HCEC 1CT (cell line): ENCODE data around the gene MARCO.
"Not testable (repeated sequence)": the region's sequence is repeated elsewhere in the genome, so short reads cannot be mapped to it uniquely, and the experiment has no call there.

Source experiments
- DNase-seq: peaks from one replicate; pipeline ENCODE4 v3.0.0-alpha.2; 2017

The MARCO gene

GRCh38 chr2:118975133-118975532, 33.1 kb downstream of the MARCO start:
- no peak for DNase-seq

- no peak for DNase-seq
Observed at GRCh38 chr2:118978064-118978463, 36.1 kb downstream of the MARCO start.

- no peak for DNase-seq
Observed at GRCh38 chr2:118979152-118979861, 37.3 kb downstream of the MARCO start.

- no peak for DNase-seq
Observed at GRCh38 chr2:118980022-118980421, 38.0 kb downstream of the MARCO start.

GRCh38 chr2:118980573-118980972, 38.6 kb downstream of the MARCO start:
- no peak for DNase-seq

GRCh38 chr2:118981632-118982031, 39.6 kb downstream of the MARCO start:
- no peak for DNase-seq

GRCh38 chr2:118982039-118982438, 40.0 kb downstream of the MARCO start:
- no peak for DNase-seq

- no peak for DNase-seq
Observed at GRCh38 chr2:118983133-118983532, 41.1 kb downstream of the MARCO start.

- no peak for DNase-seq
Observed at GRCh38 chr2:118983915-118984314, 41.9 kb downstream of the MARCO start.

GRCh38 chr2:118986738-118987137, 44.7 kb downstream of the MARCO start:
- DNase-seq: no peak

- DNase-seq: no peak
Observed at GRCh38 chr2:118987886-118988285, 45.9 kb downstream of the MARCO start.

GRCh38 chr2:118988706-118989105, 46.7 kb downstream of the MARCO start:
- DNase-seq: no peak

- DNase-seq: no peak
Observed at GRCh38 chr2:118989481-118989880, 47.5 kb downstream of the MARCO start.

- no peak for DNase-seq
Observed at GRCh38 chr2:118990757-118991545, 49.0 kb downstream of the MARCO start.

GRCh38 chr2:118991554-118991953, 49.6 kb downstream of the MARCO start:
- no peak for DNase-seq

GRCh38 chr2:118992740-118993391, 50.9 kb downstream of the MARCO start:
- DNase-seq: no peak

GRCh38 chr2:118993392-118993752, 51.4 kb downstream of the MARCO start:
- no peak for DNase-seq

GRCh38 chr2:118994172-118994700, 52.2 kb downstream of the MARCO start:
- DNase-seq: no peak

- no peak for DNase-seq
Observed at GRCh38 chr2:118994778-118995177, 52.8 kb downstream of the MARCO start.

- DNase-seq: not testable (repeated sequence)
Observed at GRCh38 chr2:119003856-119004255, 61.9 kb downstream of the MARCO start.

GRCh38 chr2:119004602-119005001, 62.6 kb downstream of the MARCO start:
- DNase-seq: no peak

GRCh38 chr2:119005051-119005450, 63.1 kb downstream of the MARCO start:
- DNase-seq: no peak

GRCh38 chr2:119005555-119005954, 63.6 kb downstream of the MARCO start:
- DNase-seq: no peak

GRCh38 chr2:119006441-119006840, 64.4 kb downstream of the MARCO start:
- no peak for DNase-seq
